Smooth muscle cell of the pulmonary artery (primary cell): ENCODE measurements around the gene ZNF512. TPM values are rescaled to one million over a fixed set of nuclear protein-coding genes. Genes with fewer than 3 reads are reported as not detected.

Source experiments
- total RNA-seq: library from RNA; depleted of rRNA; stranded (reverse); fragments of >200 nt; gene quantifications from 2 replicates; pipeline ENCODE4 v1.2.3, GENCODE V29; 2014

Gene ZNF512
- 16.3 and 21.9 TPM in 2 replicates for total RNA-seq

GRCh38 chr2:27582695-27583389 is at the start of gene ZNF512:
Gene ZNF512 (plus strand): TSS chr2:27583042. CDS start chr2:27583113, 71 bp downstream.

GRCh38 chr2:27628767-27629709 is 46.2 kb downstream of the ZNF512 start, which contains the start of the genes CCDC121 and GPN1:
Gene CCDC121 (minus strand): TSS chr2:27629012. CDS start chr2:27627799, 1,213 bp downstream.
Gene GPN1 (plus strand): TSS chr2:27629050. CDS start chr2:27629059, 9 bp downstream.

GRCh38 chr2:27663285-27664153 is 80.7 kb downstream of the ZNF512 start, which contains the start of the genes SLC4A1AP and SUPT7L:
Gene SLC4A1AP (plus strand): TSS chr2:27663889. CDS start chr2:27663915, 26 bp downstream.
Gene SUPT7L (minus strand): TSS chr2:27663614. CDS start chr2:27662192, 1,422 bp downstream.

Other genes starting within 250 kb of the ZNF512 start
- gene GTF3C2, start 226.3 kb upstream of the ZNF512 start, total RNA-seq = 24.6 and 31.1 TPM in 2 replicates
- 25.2 and 27.7 TPM in 2 replicates for gene EIF2B4, start 212.7 kb upstream of the ZNF512 start, total RNA-seq
- 111 and 145 TPM in 2 replicates for gene SNX17, start 212.4 kb upstream of the ZNF512 start, total RNA-seq
- gene ZNF513, start 202.3 kb upstream of the ZNF512 start, total RNA-seq = 8.9 and 10.6 TPM in 2 replicates
- gene PPM1G, start 173.5 kb upstream of the ZNF512 start, total RNA-seq = 59.6 and 68.3 TPM in 2 replicates
- 99.9 and 108 TPM in 2 replicates for gene NRBP1, start 154.4 kb upstream of the ZNF512 start, total RNA-seq
- 0.39 TPM in 1 of 2 replicates, not detected in the other for gene KRTCAP3, start 140.7 kb upstream of the ZNF512 start, total RNA-seq
- 38.3 and 43.3 TPM in 2 replicates for gene IFT172, start 93.3 kb upstream of the ZNF512 start, total RNA-seq
- gene FNDC4, start 87.8 kb upstream of the ZNF512 start, total RNA-seq = 39.9 and 52.9 TPM in 2 replicates
- gene GCKR, start 86.2 kb upstream of the ZNF512 start, total RNA-seq = 7.4 and 8.5 TPM in 2 replicates
- 1.8 TPM in 2 replicates for gene CCDC121, start 46.0 kb downstream of the ZNF512 start, total RNA-seq
- 34.2 and 37.4 TPM in 2 replicates for gene GPN1, start 46.0 kb downstream of the ZNF512 start, total RNA-seq
- 18.9 and 19.4 TPM in 2 replicates for gene SUPT7L, start 80.6 kb downstream of the ZNF512 start, total RNA-seq
- 23.1 and 24.9 TPM in 2 replicates for gene SLC4A1AP, start 80.8 kb downstream of the ZNF512 start, total RNA-seq
- gene MRPL33, start 188.7 kb downstream of the ZNF512 start, total RNA-seq = 53.1 and 67.6 TPM in 2 replicates